Measurements from ENCODE around the gene SUSD5.
A peak's percentile ranks its signal among the peaks of the same experiment; 100 is the strongest.
"Not testable (repeated sequence)": the region's sequence is repeated elsewhere in the genome, so short reads cannot be mapped to it uniquely, and the experiment has no call there.

Gene SUSD5

DNA sequence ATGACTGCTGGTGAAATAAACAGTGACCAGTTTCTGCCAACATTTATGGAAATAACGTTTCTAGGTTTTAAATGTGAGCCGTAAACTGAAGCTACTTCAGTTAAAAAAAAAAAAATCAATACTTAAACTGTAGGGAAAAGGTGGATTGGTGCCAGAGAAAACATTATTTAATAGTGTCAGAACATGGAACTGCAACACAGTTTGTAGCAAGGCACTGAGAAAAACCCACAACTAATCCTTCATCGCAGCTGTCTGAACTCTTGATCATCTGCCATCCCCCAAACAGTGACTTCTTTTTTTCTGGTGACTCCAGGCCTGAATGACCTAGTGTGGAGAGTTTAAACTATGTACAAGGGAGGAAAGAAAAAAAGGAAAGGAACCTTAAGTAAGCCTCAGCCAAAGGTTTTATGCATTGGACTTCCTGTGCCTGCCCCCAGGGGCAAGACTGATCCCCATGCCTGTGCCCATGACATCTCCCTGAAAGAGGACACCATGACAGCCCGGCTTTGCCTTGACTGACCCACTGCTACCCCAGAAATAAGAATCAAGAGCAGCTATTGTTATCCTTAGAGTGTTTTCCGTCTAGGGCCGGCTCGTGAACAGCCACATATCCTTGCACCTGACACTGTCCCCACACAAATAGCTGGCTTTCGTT is 71.7 kb downstream of the SUSD5 start:
- no peak for DNase-seq

DNA sequence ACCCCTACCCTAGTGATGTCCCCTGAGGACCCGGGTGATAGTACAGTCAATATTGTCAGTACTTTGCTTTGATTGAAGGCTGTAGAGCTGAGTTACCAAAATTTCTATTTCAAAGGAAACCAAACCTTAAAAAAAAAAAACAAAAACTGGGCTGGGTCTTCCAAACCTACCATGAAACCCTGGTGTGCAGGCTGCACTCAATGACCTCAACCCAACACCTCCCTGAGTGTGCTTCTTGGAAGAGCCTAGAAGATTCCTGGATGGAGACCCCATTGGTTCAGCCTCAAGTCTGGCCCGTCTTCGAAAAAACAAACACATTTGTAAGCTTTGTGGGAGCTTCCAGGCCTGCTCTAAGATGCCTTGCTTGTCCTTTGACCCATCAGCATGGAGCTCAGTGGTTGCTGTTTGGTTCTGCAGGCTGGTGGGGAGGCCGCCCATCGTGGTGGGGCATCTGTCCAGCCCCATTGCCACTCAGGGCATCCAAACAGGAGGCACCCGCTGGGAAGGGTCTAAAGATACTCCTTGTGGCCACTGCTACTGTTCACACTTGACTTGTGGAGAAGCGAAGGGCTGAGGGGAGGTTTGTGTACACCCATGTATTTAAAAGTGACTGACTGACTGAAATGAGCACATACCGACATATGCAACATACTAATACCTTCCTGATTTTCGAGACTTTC is 72.6 kb downstream of the SUSD5 start:
- DNase-seq = no peak

DNA sequence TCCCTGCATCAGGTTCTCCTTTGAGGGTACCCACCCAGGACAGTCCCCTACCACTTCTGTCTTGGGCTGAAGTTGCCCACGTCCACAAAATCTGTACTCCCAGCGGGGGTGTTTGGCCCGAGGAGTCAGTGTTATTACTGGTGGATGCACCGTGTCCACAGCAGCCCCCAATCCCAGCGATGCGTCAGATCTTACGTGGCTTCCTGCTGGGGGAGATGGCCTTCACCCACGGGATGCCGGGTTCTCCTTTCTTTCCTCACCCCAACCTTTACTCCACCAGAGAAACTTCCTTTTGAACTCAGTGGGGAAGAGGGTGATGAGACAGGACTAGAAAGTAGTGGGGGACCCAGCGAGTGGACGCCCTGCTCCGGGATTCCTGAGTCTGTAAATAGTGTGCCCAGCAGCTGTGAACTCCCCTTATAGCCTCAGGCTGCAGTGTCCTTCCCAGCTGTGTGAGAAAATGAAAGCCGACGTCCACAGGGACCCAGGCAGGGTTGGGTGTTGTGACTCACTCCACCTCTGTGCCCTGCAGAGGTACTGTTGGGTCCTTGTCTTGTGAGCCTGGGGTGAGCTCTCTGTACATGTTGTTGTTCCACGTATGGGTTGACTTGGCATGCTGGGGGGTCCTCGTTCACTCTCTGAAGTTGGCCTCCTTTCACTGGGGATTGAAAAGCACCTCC is 73.2 kb downstream of the SUSD5 start:
- DNase-seq = no peak

DNA sequence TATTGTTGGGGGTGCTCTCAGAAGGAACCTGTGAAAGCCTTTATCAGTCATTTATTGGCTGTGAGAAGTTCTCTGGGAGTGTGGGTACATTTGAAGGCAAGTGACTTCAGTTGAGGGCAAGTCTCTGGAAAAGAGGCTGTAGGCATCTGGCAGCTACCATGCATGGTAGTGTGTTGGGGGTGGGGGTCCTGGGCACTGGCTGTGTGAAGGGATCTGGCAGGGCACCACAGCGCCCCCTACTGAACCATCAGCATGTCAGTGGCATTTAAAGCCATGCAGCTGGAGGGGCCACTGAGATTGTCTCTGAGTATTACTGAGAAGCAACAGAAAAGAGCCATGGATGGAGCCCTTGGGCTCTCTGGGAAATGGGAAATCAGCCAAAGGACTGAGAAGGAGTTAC is 74.2 kb downstream of the SUSD5 start:
- no peak for DNase-seq

DNA sequence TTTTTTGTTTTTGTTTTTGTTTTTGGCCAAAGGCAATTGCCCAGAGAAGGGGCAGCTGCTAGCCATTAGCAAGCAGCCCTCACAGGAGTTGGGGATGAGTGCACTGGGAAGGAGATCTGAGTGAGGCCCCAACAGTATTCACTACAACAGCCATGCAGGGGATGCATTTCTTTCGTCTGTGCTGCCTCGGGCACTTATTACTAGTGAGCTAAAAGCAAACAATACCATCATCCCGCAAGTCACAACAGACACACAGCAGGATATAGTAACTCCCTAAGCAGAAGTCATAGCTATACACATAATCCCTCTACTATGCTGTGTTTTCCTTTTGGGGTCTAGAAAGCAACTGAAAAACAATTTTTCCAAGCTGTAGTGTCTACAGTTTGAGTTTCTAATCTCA is 77.6 kb downstream of the SUSD5 start:
- no peak for DNase-seq

DNA sequence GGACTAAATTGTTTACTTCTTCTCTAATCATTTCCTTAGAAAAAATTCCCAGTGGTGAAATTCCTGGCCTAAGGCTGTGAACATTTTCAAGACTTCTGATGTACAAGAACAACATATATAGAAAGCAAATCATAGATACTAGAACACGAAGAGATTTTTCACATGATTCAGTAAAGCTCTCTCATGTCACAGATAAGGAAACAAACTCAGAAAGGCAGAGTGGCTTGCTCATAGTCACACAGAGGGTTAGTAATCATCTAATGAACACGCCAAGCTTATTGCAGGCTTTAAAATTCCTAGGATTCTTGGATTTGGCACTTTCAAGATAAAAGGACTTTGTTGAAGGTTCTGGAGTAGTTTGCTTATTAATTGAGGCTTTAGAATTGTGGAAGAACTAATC is 78.6 kb downstream of the SUSD5 start:
- no peak for DNase-seq

DNA sequence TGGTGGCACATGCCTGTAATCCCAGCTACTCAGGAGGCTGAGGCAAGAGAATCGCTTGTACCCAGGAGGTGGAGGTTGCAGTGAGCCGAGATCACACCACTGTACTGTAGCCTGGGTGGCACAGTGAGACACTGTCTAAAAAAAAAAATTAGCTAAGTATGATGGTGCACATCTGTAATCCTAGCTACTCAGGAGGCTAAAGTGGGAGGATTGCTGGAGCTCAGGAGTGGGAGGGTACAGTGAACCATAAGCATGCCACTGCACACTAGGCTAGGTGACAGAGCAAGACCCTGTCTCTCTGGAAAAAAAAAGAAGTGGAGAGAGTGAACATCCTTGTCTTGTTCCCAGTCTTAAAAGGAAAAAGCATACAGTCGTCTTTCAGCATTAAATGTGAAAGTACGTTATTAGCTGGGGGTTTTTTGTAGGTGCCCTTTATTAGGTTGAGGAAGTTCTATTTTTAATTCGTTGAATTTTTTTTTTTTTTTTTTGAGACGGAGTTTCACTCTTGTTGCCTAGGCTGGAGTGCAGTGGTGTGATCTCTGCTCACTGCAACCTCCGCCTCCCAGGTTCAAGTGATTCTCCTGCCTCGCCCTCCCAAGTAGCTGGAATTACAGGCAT is 79.5 kb downstream of the SUSD5 start:
- DNase-seq = not testable (repeated sequence)

DNA sequence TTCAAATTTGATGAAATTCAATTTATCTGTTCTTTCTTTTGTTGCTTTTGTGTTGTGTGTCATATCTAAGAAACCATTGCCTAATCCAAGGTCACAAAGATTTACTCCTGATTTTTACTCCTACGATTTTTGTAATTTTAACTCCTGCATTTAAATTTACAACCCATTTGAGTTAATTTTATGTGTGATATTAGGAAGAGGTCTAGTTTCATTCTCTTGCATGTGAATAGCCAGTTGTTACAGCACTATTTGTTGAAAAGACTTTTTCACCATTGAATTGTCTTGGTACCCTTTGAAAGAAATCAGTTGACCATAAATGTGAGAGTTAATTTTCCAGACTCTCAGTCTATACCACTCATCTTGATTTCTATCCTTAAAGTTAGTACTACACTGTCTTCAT is 80.9 kb downstream of the SUSD5 start:
- no peak for DNase-seq

DNA sequence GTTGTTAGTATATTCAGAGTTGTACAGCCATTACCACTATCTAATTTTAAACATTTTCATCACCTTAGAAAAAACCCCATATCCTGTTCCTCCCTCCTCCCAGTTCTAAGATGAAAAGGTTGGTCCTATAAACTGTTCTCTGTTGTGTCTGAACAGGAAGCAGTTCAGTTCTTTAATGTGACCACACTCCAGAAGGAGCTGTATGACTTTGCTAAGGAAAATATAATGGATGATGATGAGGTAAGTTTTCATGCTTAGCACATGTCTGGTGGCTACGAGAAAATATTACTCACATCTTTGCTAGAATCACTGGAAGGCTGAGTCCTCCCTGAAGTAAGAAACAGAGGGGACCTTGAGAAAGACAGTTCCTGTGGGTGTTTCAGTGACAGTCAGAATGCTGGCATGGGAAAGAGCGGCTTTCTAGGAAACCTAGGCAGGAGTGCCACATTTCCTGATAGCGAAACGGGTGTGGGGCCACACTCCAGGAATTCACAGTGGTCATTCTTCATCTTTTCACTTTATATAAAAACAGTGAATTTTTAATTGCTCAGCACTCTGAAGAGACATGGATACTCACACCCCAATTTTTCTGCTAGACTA is 84.5 kb downstream of the SUSD5 start:
- no peak for DNase-seq

DNA sequence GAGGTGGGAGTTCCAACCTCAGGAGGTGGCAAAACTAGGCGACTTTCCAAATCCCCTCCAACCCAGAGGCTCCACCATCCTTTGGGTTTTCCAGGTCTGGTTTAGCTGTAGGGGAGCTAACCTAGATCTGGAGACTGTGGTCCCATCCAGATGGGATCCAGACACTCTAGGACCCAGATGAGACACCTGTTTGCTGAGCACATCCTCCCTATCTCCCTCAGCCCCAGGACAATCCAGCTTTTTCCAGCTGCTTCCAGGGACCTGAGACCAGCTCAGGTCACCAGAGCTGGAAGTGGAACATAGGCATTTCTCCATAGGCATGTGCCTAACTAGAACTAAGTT is 86.6 kb downstream of the SUSD5 start:
- DNase-seq = no peak

DNA sequence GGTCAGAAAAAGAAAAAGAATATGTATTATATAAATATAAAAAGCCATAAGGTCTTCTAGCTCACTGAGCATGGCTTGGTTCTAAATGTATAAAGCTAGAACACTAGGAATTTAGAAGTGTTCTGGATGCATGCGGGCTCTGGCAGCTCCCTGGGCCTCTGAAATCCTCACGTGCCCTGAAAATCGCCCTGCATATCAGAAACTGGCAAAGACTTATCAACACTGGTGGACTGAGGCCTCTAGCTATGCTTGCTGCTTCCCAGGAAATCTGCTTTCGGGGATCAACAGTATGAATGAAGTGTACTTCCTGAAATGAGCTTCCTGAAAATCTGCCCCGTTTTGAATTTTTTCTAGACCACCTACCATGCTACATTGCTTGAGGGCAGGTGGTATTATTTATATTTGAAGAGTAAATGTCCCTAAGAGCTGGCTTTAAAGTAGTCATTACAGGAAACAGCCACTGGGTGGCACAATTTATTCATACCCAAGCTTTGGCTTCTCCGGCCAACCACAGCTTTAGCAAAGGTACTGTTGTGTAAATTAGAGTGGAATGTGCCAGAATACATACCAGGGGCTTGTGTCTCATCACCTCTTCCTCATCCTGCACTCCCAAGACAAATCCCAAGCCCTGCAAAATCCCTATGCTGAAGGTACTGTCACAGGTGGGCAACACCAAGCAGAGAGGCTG is 87.1 kb downstream of the SUSD5 start:
- DNase-seq = peak; percentile 33

DNA sequence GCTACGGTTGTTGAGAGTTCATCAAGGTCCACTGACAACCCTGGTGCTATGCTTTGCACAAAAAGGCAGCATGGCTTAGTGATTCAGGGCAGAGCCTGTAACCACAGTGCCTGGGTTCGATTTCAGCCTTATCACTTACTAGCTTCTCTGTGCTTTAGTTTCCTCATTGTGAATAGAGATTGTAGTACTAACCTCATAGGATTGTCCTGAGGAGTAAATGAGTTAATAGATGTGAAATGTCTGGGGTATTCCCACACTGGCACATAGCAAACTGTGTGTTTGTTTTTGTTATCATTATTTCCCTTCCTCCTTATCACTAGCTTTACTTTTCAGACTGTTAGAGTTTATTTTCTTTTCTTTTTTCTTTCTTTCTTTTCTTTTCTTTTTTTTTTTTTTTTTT is 88.5 kb downstream of the SUSD5 start:
- DNase-seq = no peak

DNA sequence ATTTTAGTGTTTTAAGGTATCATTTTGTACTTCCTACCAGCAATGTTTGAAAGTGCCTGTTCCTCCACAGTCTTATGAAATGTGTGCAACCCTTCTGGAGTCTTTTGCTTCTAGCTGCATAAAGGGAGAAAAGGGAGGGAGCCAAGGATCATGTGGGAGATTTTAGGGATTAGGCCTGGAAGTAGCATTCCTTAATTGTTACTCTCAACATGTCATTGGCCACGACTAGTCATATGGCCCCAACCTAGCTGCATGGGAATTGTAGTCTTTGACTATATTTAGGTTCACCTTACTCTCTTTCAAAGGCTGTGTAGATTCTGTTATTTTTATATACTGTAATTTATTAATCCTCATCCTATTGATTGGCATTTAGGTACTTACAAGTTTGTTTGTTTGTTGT is 89.9 kb downstream of the SUSD5 start:
- no peak for DNase-seq

DNA sequence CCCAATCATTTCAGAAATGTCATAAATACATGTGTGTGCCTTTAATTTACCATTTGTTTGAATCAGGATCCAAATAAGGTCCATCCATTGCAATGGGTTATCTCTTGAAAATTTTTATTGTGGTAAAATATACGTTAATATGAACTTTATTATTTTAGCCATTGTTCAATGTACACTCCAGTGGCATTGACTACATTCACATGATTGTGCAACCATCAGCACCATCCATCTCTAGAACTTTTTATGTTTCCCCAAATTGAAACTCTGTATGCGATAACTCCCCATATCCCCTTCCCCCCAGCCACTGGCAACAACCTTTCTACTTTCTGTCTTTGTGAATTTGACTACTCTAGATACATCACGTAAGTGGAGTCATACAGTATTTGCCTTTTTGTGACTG is 92.8 kb downstream of the SUSD5 start:
- DNase-seq = no peak

DNA sequence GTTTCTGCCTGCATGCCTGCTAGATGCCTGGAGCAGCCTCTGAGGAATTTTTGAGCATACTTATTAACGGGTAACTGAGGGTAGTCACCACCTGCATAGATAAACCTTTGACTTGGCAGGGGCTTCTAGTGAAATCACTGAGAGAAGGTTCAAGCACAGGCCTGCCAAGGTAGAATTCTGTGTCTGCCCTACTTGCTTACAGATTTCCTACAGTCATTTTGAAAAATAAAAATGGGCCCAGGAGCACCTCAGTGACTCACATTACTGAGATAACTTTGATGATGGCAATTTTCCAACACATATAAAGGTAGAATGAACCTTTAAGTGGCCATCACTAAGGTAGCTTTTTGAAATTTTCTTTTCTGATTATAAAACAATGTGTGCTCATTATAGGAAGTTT is 94.0 kb downstream of the SUSD5 start:
- no peak for DNase-seq

DNA sequence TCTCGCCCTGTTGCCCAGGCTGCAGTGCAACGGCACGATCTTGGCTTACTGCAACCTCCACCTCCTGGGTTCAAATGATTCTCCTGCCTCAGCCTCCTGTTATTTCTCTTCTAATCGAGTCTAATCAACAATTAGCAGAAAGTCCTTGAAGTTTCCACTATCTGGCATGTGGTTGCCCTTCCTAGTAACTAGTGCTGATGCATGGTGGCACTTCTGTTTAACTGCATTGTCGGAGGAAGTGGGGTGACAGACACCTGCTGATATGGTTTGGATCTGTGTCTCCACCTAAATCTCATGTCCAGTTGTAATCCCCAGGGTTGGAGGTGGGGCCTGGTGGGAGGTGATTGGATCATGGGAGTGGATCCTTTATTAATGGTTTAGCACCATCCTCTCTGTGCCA is 95.6 kb downstream of the SUSD5 start:
- no peak for DNase-seq

DNA sequence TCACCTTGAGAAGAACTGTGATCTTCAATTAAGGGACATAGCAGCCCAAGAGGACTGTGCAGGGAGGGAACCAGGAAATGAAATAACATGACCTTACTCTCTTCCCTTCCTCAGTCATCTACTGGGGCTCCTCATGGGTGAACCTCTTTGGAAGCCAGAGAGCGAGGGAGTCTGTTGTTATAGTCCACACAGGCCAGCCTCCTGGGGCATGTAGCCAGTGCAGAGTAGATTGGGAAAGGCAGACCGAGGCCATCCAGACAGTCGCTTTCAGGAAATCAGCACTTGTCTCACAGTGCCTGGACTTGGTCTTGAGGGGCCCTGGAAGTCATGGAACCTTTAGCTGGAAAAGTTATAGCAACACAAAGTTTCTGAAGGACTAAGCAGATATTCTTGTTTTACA is 98.7 kb downstream of the SUSD5 start:
- DNase-seq = no peak

DNA sequence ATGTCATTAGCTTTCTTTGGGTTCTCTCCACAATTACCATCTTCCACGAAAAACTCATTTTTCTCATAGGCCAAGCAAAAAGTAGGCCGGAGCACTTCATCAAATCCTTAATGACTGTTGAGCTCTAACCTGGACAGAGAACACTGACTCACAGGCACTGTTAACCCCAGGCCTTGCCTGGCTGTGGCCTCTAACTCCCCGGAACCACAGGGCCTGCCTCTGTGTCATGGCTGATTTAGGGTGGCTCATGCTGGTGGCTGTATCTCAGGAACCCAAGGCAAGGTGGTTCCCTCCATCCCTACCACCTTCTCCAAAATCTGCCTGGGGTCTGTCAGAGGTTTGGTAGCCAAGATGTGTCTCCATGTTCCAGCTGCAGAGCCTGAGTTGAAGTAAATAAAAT is 101.1 kb downstream of the SUSD5 start:
- no peak for DNase-seq

DNA sequence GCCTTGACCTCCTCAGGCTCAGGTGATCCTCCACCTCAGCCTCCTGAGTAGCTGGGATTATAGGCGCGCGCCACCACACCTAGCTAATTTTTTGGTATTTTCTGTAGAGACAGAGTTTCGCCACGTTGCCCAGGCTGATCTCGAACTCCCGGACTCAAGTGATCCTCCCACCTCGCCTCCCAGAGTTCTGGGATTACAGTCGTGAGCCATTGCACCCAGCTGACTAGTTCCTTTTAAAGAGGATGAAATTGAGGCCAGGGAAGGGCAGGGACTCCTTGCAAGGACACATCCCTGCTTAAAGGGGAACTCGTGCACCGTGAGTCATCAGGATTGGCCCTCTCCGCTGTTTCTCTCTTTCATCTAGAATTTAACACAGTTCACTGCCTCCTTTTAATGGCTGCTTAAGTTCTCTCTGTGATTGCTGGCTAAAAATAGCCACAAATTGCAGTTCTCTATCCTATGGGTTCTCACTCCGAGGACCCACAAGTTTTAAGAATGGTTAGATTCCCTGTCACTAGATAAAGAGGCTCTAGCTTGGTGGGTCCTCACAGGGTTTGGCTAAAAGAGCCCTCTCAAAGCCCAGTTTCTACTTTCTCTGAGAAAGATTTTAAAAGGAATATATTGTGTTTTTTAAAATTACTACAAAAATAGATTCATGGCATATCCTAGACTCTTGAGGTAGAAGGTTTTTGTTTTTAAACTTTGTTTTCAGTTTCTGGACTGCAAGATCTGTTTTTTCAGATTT is 103.4 kb downstream of the SUSD5 start:
- DNase-seq = peak; percentile 41

DNA sequence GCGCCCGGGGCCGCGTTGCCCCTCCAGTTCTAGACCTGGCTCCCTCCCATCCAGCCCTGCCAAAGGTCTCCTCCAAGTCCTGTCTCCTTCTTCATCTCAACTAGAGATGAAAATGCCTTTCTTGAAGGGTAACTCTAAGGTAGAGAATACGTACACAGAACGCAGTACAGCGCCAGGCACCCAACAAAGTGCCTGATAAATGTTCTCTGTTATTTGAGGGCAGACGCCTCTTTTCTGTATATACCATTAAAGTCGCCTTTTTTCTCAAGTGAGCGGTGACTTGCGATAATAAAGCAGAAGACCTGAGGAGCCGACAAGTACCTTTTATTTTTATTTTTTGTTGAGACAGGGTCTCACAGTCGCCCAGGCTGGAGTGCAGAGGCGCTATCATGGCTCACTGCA is 104.0 kb downstream of the SUSD5 start:
- DNase-seq = no peak

DNA sequence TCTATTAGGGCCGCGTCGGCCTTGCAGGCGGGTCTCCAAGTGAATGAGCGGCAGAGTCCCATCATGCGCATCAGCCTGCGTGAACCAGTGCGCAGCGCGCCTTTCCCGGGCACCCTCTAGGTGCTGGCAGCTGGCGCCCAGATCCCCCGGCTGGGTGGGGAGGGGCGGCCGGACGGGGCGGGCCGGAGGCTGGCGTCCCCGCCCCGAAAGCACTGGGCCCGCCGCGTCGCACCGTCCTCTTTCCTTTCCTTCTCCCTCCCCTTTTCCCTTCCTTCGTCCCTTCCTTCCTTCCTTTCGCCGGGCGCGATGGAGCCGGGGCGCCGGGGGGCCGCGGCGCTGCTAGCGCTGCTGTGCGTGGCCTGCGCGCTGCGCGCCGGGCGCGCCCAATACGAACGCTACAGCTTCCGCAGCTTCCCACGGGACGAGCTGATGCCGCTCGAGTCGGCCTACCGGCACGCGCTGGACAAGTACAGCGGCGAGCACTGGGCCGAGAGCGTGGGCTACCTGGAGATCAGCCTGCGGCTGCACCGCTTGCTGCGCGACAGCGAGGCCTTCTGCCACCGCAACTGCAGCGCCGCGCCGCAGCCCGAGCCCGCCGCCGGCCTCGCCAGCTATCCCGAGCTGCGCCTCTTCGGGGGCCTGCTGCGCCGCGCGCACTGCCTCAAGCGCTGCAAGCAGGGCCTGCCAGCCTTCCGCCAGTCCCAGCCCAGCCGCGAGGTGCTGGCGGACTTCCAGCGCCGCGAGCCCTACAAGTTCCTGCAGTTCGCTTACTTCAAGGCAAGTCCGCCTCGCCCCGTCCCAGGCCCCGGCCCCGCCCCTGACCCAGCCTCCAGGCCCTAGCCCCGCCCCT is 104.6 kb downstream of the SUSD5 start, which contains the start of gene CRTAP:
Gene CRTAP, plus strand, starts transcription at position 243 of the 850 bp plus-strand sequence. Its CDS starts 64 bp downstream, at position 307.
- DNase-seq = peak; percentile 92

All from T1000 (cell line).